Left lung (tissue), 10 donors: ENCODE results near the gene PARVB. TPM values are rescaled to one million over a fixed set of nuclear protein-coding genes. Genes with fewer than 3 reads are reported as not detected.

Source experiments
- ATAC-seq: fragments of 200-7000 bp; cut with Tn5 transposase; one replicate; pipeline ENCODE4 v1.9.1; 2020; ENCODE audit warnings: moderate library complexity
- DNase-seq, 4 donors: peaks; one replicate each; pipeline ENCODE4 v3.0.0-alpha.2; 2013 to 2020
- H3K27ac ChIP-seq, 2 donors: fragments of 200-600 bp; sonication (generic) in 1 of 2; one replicate each; pipeline versions ENCODE4 v1.5.0 to v1.8.0; 2020 to 2021
- H3K27me3 ChIP-seq, 2 donors: fragments of 200-600 bp; sonication (generic) in 1 of 2; one replicate each; pipeline versions ENCODE4 v1.5.0 to v1.8.0; 2020 to 2021
- H3K36me3 ChIP-seq, 2 donors: fragments of 200-600 bp; sonication (generic) in 1 of 2; one replicate each; pipeline versions ENCODE4 v1.5.0 to v1.8.0; 2020 to 2021
- H3K4me1 ChIP-seq, 2 donors: fragments of 200-600 bp; one replicate each; pipeline ENCODE4 v1.8.0; 2021
- H3K4me3 ChIP-seq, 2 donors: fragments of 200-600 bp; sonication (generic) in 1 of 2; one replicate each; pipeline versions ENCODE4 v1.5.0 to v1.8.0; 2020 to 2021; ENCODE audit warnings: mild to moderate bottlenecking in 1 of 2
- H3K9me3 ChIP-seq, 2 donors: fragments of 200-600 bp; sonication (generic) in 1 of 2; one replicate each; pipeline versions ENCODE4 v1.5.0 to v1.8.0; 2020 to 2021
- intact Hi-C, 2 donors: fragments of 100-400 bp; cut with DNase I; formaldehyde crosslinking; loops; one replicate each; pipeline versions ENCODE4 v1.11.2 to v1.14.2; 2022
- polyA plus RNA-seq, 6 donors: library from polyadenylated mRNA; unstranded; fragments of 120-200 nt; gene quantifications; one replicate each; pipeline ENCODE4 v1.2.1, GENCODE V29; 2013; ENCODE audit not compliant: insufficient read length in 6 of 6
- total RNA-seq, 2 donors: library from RNA; stranded (reverse); fragmentation: NEBNext Ultra II Directional; extraction: Animal tissue kit (Norgen Biotek cat#: 25700); gene quantifications; one replicate each; pipeline ENCODE4 v1.2.1, GENCODE V29; 2021
- TF ChIP-seq, protein P1 (sequence below), 2 donors: fragments of 200-600 bp; sonication (generic) in 1 of 2; IDR thresholded peaks; one replicate each; pipeline versions ENCODE4 v1.5.0 to v1.8.0; 2021; ENCODE audit warnings: antibody characterized with exemption in 2 of 2
- donor health status: DM: no; HTN: yes; CAD: no.
- donor health status: DM: no; HTN: no; CAD: no.

The PARVB gene
- total and polyA plus RNA-seq, 8 donors = 31.7 to 53.7 (median 34.0) TPM

DNA sequence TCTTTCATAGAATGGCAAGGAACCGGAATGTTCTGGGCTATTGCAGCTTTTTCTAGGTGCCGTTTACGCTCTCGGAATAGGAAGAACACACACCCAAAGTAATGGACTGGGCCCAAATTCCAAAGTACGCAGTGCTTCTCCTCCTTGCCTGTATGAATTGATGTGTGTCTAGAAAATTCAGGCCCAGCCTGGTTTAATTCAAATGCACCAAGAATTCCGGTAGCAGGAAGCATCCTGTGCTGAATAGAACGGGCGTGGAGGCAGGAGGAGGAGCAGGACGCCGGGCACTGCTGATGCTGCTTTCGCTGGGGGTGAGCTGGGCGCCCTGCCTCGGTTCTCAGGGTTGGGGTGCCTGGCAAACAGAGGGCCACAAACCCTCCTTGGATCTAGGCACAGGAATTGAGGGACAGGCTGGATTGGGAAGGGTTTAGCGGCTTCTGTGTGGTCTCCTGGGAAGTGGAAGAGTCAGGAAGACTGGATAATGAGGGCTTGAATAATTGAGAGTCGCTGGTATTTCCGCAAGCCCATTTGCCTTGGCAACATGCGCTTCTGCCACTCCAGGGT lies 2.0 kb downstream of the PARVB start:
- Histone ChIP-seq H3K4me3 (peak overlapping the region in 1 of 2 donors; percentile 53), H3K4me1 (peaks cover 6 to 81% of the 10 kb centered on the region in 2 donors), H3K36me3 (no peaks in the 10 kb centered on the region), H3K27me3 (peaks cover 0 to 24% of the 10 kb centered on the region in 2 donors), H3K27ac (peak overlapping the region; percentile 93 to 97), H3K9me3 (no peaks in the 10 kb centered on the region)
- intact Hi-C loops = no loop called here
- TF ChIP-seq, protein P1, sequence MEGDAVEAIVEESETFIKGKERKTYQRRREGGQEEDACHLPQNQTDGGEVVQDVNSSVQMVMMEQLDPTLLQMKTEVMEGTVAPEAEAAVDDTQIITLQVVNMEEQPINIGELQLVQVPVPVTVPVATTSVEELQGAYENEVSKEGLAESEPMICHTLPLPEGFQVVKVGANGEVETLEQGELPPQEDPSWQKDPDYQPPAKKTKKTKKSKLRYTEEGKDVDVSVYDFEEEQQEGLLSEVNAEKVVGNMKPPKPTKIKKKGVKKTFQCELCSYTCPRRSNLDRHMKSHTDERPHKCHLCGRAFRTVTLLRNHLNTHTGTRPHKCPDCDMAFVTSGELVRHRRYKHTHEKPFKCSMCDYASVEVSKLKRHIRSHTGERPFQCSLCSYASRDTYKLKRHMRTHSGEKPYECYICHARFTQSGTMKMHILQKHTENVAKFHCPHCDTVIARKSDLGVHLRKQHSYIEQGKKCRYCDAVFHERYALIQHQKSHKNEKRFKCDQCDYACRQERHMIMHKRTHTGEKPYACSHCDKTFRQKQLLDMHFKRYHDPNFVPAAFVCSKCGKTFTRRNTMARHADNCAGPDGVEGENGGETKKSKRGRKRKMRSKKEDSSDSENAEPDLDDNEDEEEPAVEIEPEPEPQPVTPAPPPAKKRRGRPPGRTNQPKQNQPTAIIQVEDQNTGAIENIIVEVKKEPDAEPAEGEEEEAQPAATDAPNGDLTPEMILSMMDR (IDR thresholded peaks at IDR 0.05) = no peak
- ATAC-seq = no peak
- peak in 1 of 4 donors; percentile 65 for DNase-seq

DNA sequence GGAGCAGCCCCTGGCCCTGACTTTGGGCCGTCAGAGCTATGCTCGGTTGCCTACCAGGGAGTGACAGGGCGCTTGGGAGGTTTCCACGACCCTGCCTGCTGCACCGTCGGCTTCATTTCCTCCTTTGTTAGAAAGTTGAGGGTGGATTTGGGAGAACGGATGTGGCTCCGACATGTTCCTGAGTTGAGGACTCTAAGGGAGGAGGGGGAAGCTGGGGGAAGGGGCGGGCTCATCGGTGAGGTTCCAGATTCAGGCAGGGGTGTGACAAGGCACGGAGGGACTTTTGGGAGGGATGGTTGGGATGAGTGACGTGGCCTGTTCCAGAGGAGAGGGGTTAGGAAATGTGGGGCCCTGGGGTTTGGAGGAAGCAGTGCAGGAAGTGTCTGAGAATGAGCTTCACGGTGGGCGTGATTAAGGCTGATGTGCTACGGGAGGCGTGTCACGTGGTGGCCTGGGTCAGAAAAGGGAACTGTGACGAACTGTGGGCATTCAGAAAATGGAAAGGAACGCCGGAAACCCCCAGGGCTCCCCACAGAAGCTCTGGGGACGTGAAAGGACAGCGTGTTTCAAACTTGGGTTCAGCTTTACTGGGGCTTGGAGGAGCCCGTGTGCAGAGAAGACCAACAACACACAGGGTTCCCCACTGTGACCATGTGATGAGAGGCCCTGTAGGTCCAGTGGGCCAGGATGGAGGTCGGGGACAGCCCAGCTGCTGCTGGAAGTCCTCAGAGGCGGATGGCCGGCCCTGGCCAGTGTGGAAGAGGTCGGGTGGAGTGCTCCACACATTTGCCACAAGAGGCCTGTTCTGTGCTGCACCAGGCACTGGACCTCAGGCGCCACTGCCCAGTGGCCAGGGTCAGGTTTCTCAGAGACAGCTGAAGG lies 2.8 kb downstream of the PARVB start:
- DNase-seq = peak in 3 of 4 donors; percentile 68 to 91 (median 89)
- ATAC-seq = peak; percentile 69
- H3K27me3 ChIP-seq = peaks cover 0 to 24% of the 10 kb centered on the region in 2 donors
- H3K9me3 ChIP-seq = no peaks in the 10 kb centered on the region
- H3K4me3 ChIP-seq = peak overlapping the region in 1 of 2 donors; percentile 53
- TF ChIP-seq, protein P1 (IDR thresholded peaks at IDR 0.05) = no peak
- H3K4me1 ChIP-seq = peaks cover 4 to 78% of the 10 kb centered on the region in 2 donors
- intact Hi-C loops = no loop called here
- H3K36me3 ChIP-seq = no peaks in the 10 kb centered on the region
- peak overlapping the region; percentile 93 to 97 for H3K27ac ChIP-seq

DNA sequence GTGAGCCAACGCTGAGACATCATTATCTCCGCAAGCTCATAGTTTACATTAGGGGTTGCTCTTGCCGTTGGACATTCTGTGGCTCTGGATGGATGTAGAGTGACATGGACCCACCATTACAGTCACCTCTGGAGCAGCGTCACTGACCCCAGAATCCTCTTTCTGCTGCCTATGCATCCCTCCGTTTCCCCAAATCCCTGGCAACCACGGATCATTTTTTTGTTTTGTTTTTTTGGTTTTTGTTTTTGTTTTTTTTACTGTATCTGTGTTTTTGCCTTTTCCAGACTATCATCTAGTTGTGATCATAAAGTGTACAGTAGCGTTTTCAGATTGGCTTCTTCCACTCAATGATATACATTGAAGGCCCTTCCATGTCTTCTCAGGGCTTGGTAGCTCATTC lies 4.0 kb downstream of the PARVB start:
- peaks cover 0 to 71% of the 10 kb centered on the region in 2 donors for H3K4me1 ChIP-seq
- peaks cover 0 to 24% of the 10 kb centered on the region in 2 donors for H3K27me3 ChIP-seq
- H3K9me3 ChIP-seq = no peaks in the 10 kb centered on the region
- no peaks in the 10 kb centered on the region for H3K36me3 ChIP-seq
- no peak overlapping the region for H3K4me3 ChIP-seq
- intact Hi-C loops = no loop called here
- no peak for DNase-seq
- TF ChIP-seq, protein P1 (IDR thresholded peaks at IDR 0.05) = no peak
- peak overlapping the region in 1 of 2 donors; percentile 97 for H3K27ac ChIP-seq
- no peak for ATAC-seq

DNA sequence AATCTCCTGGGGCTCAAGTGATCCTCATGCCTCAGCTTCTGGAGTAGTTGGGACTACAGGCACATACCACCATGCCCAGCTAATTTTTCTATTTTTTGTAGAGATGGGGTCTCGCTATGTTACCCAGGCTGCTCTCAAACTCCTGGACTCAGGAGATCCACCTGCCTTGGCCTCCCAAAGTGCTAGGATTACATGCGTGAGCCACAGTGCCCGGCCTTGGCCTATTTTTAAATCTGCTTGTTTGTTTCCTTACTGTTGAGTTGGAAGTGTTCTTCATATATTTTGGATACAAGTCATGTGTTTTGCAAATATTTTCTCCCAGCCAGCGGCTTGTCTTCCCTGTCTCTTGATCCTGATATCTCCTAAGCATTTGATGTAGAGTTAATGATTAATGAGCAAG lies 5.0 kb downstream of the PARVB start:
- DNase-seq (no peak), ATAC-seq (no peak)
- intact Hi-C loops = no loop called here
- peaks cover 0 to 17% of the 10 kb centered on the region in 2 donors for H3K27me3 ChIP-seq
- no peak overlapping the region for H3K4me3 ChIP-seq
- no peaks in the 10 kb centered on the region for H3K36me3 ChIP-seq
- TF ChIP-seq, protein P1 (IDR thresholded peaks at IDR 0.05) = no peak
- H3K27ac ChIP-seq = peak overlapping the region in 1 of 2 donors; percentile 97
- peaks cover 0 to 62% of the 10 kb centered on the region in 2 donors for H3K4me1 ChIP-seq
- H3K9me3 ChIP-seq = no peaks in the 10 kb centered on the region
